ENCODE data around the gene AADACL4.

The AADACL4 gene

DNA sequence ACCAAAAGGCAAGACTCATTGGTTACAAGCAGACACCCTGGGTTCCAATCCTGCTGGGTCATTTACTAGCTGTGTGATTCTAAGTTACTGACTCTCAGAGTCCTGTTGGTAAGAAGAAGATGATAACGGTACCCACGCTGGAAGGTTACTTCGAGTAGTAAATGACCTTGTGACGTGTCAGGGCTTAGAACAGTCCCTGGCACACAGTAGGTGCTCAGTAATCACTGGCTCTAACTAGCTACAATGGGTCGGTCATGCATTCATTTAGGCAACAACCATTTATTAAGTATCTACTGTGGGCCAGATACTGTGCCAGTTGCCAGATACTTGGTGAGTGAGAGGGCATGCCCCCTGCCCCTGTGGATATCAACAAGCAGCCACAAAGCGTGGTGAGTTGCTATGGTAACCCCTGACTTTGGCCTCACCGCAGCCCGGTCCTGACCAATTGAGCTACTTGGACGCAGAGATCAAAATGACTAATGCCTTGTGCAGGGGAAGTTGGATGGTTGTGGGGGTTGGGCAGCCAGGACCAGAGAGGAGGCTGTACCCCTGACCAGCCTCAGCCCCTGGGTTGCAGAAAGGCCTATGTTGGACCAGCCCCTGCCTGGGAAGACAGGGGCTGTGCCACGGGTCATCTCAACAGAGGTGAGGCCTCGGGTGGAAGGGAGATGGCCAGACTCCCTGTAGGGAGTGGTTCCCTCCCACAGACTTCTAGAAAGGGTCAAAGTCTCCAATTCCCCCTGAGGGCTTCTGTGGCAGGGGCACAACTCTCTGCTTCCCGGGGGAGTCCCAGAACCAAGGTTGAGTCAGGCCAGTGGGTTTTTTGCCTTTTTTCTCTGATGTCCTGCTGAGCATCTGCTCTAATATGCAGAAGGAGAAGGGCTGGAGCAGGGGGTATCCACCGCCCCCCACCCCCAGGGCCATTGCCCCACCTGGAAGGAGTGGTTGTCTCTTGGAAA is 41.9 kb upstream of the AADACL4 start:
- H3K4me3 ChIP-seq: no peak overlapping the region
- peak overlapping the region; percentile 90 to 91 for H3K27ac ChIP-seq
- no peaks in the 10 kb centered on the region for H3K27me3 ChIP-seq
- intact Hi-C loops (cut with DNase I; ENCODE audit: low total_unique reads): no loop called here
- H3K9me3 ChIP-seq: no peaks in the 10 kb centered on the region
- peak in 1 of 2 donors; percentile 72 for DNase-seq
- TF ChIP-seq, protein P1, sequence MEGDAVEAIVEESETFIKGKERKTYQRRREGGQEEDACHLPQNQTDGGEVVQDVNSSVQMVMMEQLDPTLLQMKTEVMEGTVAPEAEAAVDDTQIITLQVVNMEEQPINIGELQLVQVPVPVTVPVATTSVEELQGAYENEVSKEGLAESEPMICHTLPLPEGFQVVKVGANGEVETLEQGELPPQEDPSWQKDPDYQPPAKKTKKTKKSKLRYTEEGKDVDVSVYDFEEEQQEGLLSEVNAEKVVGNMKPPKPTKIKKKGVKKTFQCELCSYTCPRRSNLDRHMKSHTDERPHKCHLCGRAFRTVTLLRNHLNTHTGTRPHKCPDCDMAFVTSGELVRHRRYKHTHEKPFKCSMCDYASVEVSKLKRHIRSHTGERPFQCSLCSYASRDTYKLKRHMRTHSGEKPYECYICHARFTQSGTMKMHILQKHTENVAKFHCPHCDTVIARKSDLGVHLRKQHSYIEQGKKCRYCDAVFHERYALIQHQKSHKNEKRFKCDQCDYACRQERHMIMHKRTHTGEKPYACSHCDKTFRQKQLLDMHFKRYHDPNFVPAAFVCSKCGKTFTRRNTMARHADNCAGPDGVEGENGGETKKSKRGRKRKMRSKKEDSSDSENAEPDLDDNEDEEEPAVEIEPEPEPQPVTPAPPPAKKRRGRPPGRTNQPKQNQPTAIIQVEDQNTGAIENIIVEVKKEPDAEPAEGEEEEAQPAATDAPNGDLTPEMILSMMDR (IDR thresholded peaks at IDR 0.05): no peak
- H3K4me1 ChIP-seq: peaks cover 0 to 72% (median 60%) of the 10 kb centered on the region in 4 donors
- H3K36me3 ChIP-seq: peaks cover 0 to 19% (median 0%) of the 10 kb centered on the region in 3 donors

DNA sequence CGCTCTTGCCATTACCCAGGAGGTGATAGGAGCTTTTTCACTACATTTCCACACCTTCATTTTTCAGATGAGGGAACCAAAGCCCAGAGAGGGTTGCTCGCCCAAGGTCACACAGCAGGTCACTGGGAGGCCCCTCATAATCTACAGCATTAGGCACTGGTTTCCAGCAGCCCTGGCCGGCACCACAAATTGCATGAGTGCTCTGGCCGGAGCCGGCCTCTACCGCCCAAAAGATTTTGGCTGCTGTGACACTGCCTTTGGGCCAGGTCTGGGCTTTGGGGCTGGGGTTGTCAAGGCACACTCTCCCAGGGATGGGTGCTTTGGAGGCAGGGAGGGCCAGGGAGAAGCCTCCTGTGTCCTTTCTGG is 41.2 kb upstream of the AADACL4 start:
- intact Hi-C loops (cut with DNase I; ENCODE audit: low total_unique reads): no loop called here
- TF ChIP-seq, protein P1 (IDR thresholded peaks at IDR 0.05): no peak
- H3K27ac ChIP-seq: peak overlapping the region; percentile 90 to 91
- no peaks in the 10 kb centered on the region for H3K9me3 ChIP-seq
- H3K4me3 ChIP-seq: no peak overlapping the region
- peaks cover 0 to 25% (median 0%) of the 10 kb centered on the region in 3 donors for H3K36me3 ChIP-seq
- H3K4me1 ChIP-seq: peaks cover 0 to 66% (median 54%) of the 10 kb centered on the region in 4 donors
- DNase-seq: no peak
- H3K27me3 ChIP-seq: no peaks in the 10 kb centered on the region

DNA sequence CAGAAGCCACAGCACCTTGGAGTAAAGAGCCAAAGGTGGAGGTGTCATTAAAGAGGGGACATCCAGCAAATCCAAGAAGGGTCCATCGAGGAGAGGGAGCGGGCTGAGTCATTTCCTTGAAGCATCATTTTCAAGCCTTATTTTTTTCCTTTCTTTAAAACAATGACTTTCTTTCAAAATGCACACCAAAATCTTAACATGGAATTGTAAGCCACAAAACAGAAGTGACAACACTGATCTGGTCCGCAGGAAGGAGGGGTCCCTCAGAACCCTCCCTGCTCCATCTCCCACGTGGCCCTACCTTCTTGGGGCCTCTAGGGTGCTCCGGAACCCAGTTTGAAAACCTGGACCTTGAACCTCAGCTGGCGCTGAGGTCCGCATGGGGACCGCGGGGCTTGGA is 40.7 kb upstream of the AADACL4 start:
- Histone ChIP-seq H3K27ac (peak overlapping the region; percentile 90 to 91), H3K4me3 (no peak overlapping the region), H3K9me3 (no peaks in the 10 kb centered on the region), H3K4me1 (peaks cover 0 to 60% (median 50%) of the 10 kb centered on the region in 4 donors), H3K27me3 (no peaks in the 10 kb centered on the region), H3K36me3 (peaks cover 0 to 31% (median 0%) of the 10 kb centered on the region in 3 donors)
- DNase-seq: no peak
- intact Hi-C loops (cut with DNase I; ENCODE audit: low total_unique reads): no loop called here
- TF ChIP-seq, protein P1 (IDR thresholded peaks at IDR 0.05): no peak

DNA sequence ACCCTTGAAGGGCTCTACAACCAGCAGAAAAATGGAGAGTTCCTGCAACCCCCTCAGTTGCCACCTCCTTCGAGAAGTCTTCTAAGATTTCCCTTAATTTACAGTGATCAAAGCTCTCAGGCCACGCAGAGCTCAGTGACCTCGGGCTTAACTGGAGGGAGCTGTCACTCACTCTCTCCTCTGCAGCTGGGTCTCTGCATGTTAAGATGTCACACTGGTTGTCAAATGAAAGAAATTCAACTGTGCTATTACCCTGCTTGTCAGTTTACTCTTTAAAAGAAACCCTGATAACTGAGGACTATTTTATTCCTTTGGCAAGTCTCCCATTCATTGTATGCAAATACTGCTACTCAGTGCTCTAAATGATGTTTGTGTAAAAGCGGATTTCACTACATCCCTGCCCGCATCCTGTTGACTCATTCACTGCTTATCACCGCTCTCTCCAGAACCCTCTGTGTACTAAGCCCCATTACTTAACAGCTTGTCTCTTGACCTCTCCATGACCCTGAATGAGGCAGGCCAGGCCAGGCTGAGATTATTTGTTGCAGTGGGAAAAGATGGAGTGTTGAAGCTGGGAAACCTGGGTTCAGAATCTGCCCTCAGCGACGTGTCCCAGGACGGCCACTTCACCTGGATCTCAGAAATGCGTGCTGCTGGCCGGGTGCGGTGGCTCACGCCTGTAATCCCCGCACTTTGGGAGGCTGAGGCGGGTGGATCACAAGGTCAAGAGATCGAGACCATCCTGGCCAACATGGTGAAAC is 39.6 kb upstream of the AADACL4 start:
- intact Hi-C loops (cut with DNase I; ENCODE audit: low total_unique reads): no loop called here
- H3K27me3 ChIP-seq: no peaks in the 10 kb centered on the region
- peak; percentile 66 to 72 for DNase-seq
- TF ChIP-seq, protein P1 (IDR thresholded peaks at IDR 0.05): no peak
- H3K36me3 ChIP-seq: peaks cover 0 to 41% (median 0%) of the 10 kb centered on the region in 3 donors
- H3K9me3 ChIP-seq: no peaks in the 10 kb centered on the region
- H3K4me3 ChIP-seq: no peak overlapping the region
- peaks cover 0 to 52% (median 46%) of the 10 kb centered on the region in 4 donors for H3K4me1 ChIP-seq
- peak overlapping the region; percentile 55 to 91 for H3K27ac ChIP-seq

DNA sequence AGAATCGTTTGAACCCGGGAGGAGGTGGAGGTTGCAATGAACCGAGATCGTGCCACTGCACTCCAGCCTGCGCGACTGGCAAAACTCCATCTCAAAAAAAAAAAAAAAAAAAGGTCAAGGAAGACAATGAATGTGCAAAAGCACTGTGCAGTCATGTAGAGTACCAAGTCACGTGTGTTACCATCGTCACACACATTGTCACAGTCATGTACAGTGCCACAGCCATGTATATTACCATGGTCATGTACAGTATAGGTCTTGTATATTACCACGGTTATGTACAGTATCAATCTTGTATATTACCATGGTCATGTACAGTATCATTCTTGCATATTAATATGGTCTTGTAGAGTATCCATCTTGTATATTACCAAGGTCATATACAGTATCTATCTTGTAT is 38.9 kb upstream of the AADACL4 start:
- Histone ChIP-seq H3K4me1 (peaks cover 0 to 50% (median 42%) of the 10 kb centered on the region in 4 donors), H3K9me3 (no peaks in the 10 kb centered on the region), H3K27me3 (no peaks in the 10 kb centered on the region), H3K4me3 (no peak overlapping the region), H3K36me3 (peaks cover 0 to 48% (median 0%) of the 10 kb centered on the region in 3 donors), H3K27ac (no peak overlapping the region)
- intact Hi-C loops (cut with DNase I; ENCODE audit: low total_unique reads): no loop called here
- TF ChIP-seq, protein P1 (IDR thresholded peaks at IDR 0.05): no peak
- no peak for DNase-seq

All from tibial artery (tissue), 4 donors.